Measurements from ENCODE around the gene BZW1. TPM values are rescaled to one million over a fixed set of nuclear protein-coding genes. Genes with fewer than 3 reads are reported as not detected.

The BZW1 gene
- total and polyA plus RNA-seq, 7 donors = 52.5 to 223 (median 120) TPM

DNA sequence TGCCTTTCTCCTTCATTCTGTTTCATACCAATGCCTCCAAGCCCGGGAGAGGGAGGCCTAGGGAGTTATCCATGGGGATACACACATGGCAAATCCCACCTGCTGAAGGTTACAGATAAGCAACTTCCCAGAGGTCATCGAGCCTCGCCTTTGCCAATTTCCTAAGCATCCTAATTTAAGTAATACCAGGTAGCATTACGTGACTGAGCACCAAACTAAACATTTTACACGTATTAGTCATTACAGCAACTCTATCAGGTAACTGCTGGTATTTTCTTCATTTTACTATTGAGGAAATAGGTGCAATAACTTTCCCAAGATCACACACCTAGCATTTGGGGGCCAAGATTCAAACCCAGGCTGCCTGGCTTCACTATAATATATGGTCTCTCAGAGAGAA lies 30.1 kb upstream of the BZW1 start:
- H3K4me1 ChIP-seq = no peaks in the 10 kb centered on the region
- DNase-seq = no peak
- no peak overlapping the region for H3K4me3 ChIP-seq
- no peaks in the 10 kb centered on the region for H3K9me3 ChIP-seq
- WGBS, 3 donors = 77 to 89% (median 89%) methylated on average over 5 of the region's 5 CpGs
- TF ChIP-seq, protein P1, sequence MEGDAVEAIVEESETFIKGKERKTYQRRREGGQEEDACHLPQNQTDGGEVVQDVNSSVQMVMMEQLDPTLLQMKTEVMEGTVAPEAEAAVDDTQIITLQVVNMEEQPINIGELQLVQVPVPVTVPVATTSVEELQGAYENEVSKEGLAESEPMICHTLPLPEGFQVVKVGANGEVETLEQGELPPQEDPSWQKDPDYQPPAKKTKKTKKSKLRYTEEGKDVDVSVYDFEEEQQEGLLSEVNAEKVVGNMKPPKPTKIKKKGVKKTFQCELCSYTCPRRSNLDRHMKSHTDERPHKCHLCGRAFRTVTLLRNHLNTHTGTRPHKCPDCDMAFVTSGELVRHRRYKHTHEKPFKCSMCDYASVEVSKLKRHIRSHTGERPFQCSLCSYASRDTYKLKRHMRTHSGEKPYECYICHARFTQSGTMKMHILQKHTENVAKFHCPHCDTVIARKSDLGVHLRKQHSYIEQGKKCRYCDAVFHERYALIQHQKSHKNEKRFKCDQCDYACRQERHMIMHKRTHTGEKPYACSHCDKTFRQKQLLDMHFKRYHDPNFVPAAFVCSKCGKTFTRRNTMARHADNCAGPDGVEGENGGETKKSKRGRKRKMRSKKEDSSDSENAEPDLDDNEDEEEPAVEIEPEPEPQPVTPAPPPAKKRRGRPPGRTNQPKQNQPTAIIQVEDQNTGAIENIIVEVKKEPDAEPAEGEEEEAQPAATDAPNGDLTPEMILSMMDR (IDR thresholded peaks at IDR 0.05) = no peak
- no peaks in the 10 kb centered on the region for H3K36me3 ChIP-seq (ENCODE audit: insufficient read depth in 1 of 2, low read depth in 1 of 2)
- intact Hi-C loops (cut with DNase I) = no loop called here
- H3K27me3 ChIP-seq (ENCODE audit: insufficient read depth in 3 of 3, low read length in 2 of 3) = no peaks in the 10 kb centered on the region
- H3K27ac ChIP-seq = no peak overlapping the region
- ATAC-seq = no peak

GRCh38 chr2:200782251-200782650 lies 29.5 kb upstream of the BZW1 start:
- Histone ChIP-seq H3K4me3 (no peak overlapping the region), H3K27ac (no peak overlapping the region), H3K27me3 (ENCODE audit: insufficient read depth in 3 of 3, low read length in 2 of 3) (no peaks in the 10 kb centered on the region), H3K9me3 (no peaks in the 10 kb centered on the region), H3K36me3 (ENCODE audit: insufficient read depth in 1 of 2, low read depth in 1 of 2) (no peaks in the 10 kb centered on the region), H3K4me1 (no peaks in the 10 kb centered on the region)
- TF ChIP-seq, protein P1 (IDR thresholded peaks at IDR 0.05) = no peak
- 46 to 53% (median 50%) methylated on average over 4 of the region's 4 CpGs for WGBS, 3 donors
- ATAC-seq (peak in 1 of 4 donors; percentile 43), DNase-seq (no peak)
- intact Hi-C loops (cut with DNase I) = no loop called here

DNA sequence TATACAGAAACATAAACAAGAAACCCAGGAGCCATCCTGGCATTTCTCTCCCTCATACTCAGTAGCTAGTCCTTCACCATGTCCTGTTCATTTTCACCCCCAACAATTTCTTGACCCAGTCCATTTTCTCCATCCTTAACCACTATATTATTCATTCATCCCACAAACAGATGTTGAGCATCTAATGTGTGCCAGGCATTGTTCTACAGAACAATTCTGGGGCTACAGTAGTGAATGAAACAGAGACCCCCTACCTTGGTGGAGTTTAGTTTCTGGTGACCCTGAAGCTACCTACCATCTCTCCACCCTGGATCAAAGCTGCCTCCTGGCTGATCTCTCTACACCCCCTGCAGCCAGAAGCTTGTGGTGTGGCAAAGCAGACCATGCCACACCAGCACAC lies 27.5 kb upstream of the BZW1 start:
- intact Hi-C loops (cut with DNase I) = no loop called here
- Histone ChIP-seq H3K36me3 (ENCODE audit: insufficient read depth in 1 of 2, low read depth in 1 of 2) (no peaks in the 10 kb centered on the region), H3K27ac (no peak overlapping the region), H3K4me1 (no peaks in the 10 kb centered on the region), H3K9me3 (no peaks in the 10 kb centered on the region), H3K27me3 (ENCODE audit: insufficient read depth in 3 of 3, low read length in 2 of 3) (no peaks in the 10 kb centered on the region), H3K4me3 (no peak overlapping the region)
- ATAC-seq (no peak), DNase-seq (no peak)
- TF ChIP-seq, protein P1 (IDR thresholded peaks at IDR 0.05) = no peak

GRCh38 chr2:200786423-200786822 lies 25.3 kb upstream of the BZW1 start:
- no peaks in the 10 kb centered on the region for H3K27me3 ChIP-seq (ENCODE audit: insufficient read depth in 3 of 3, low read length in 2 of 3)
- WGBS, 3 donors = 76 to 82% (median 82%) methylated on average over 2 of the region's 2 CpGs
- no peak for ATAC-seq
- DNase-seq = no peak
- intact Hi-C loops (cut with DNase I) = no loop called here
- H3K4me1 ChIP-seq = no peaks in the 10 kb centered on the region
- no peak overlapping the region for H3K4me3 ChIP-seq
- H3K36me3 ChIP-seq (ENCODE audit: insufficient read depth in 1 of 2, low read depth in 1 of 2) = no peaks in the 10 kb centered on the region
- H3K9me3 ChIP-seq = no peaks in the 10 kb centered on the region
- no peak overlapping the region for H3K27ac ChIP-seq
- TF ChIP-seq, protein P1 (IDR thresholded peaks at IDR 0.05) = no peak

GRCh38 chr2:200786826-200787225 lies 24.9 kb upstream of the BZW1 start:
- intact Hi-C loops (cut with DNase I) = no loop called here
- TF ChIP-seq, protein P1 (IDR thresholded peaks at IDR 0.05) = no peak
- H3K4me1 ChIP-seq = no peaks in the 10 kb centered on the region
- H3K4me3 ChIP-seq = no peak overlapping the region
- no peaks in the 10 kb centered on the region for H3K27me3 ChIP-seq (ENCODE audit: insufficient read depth in 3 of 3, low read length in 2 of 3)
- H3K9me3 ChIP-seq = no peaks in the 10 kb centered on the region
- DNase-seq (no peak), ATAC-seq (no peak)
- no peaks in the 10 kb centered on the region for H3K36me3 ChIP-seq (ENCODE audit: insufficient read depth in 1 of 2, low read depth in 1 of 2)
- no peak overlapping the region for H3K27ac ChIP-seq
- 60 to 71% (median 63%) methylated on average over 3 of the region's 3 CpGs for WGBS, 3 donors
